ENCODE results near the gene MOB3A. TPM values are rescaled to one million over a fixed set of nuclear protein-coding genes. Genes with fewer than 3 reads are reported as not detected.

MOB3A gene
- total and polyA plus RNA-seq, 2 experiments from 2014 or later: 15.7 to 25.1 TPM

DNA sequence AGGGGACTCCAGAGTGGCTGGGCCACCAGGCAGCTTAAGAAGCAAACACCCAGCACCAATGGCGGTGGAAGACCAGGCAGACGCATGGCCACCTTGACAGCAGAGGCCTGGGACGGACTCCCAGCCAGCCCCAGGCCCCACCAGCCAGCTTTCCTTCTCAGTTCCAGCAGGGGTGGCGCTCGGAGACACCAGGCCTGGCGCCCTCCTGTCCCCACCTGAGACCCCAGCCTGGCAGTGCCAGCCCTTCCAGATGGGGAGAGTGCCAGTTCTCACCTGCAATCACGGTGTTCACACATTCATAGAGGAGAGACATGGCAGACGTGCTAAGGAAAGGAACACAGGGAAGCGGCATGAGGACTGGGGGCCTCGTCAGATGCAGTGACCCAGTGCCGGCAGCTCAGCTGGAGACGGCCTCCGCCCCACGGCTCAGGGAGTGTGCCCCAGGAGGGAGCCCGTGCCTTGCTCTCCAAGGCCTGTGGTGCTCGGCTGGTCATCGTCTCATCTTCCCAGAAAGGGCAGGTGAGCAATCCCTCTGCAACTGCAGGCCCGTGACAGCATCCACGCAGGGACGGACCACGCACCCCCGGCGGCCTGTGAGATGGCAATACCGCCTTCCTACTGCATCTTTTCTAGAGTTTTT lies 30.9 kb upstream of the MOB3A start:
- Histone ChIP-seq H2AFZ (no peak overlapping the region), H3K27me3 (no peaks in the 10 kb centered on the region), H3K79me2 (peaks cover 7% of the 10 kb centered on the region), H3K27ac (no peak overlapping the region), H3K4me3 (no peak overlapping the region), H3K9me3 (ENCODE audit: low read depth) (no peaks in the 10 kb centered on the region), H4K20me1 (ENCODE audit: insufficient read depth, poor library complexity, severe bottlenecking) (peaks cover 32% of the 10 kb centered on the region), H3K36me3 (replicated peaks; ENCODE audit: insufficient read depth, low read depth) (no peaks in the 10 kb centered on the region), H3K9me2 (replicated peaks; ENCODE audit: insufficient read depth) (no peaks in the 10 kb centered on the region), H3K4me2 (no peak overlapping the region), H3K4me1 (ENCODE audit: insufficient read depth) (no peaks in the 10 kb centered on the region)
- 98% methylated on average over 24 of the region's 24 CpGs for WGBS (ENCODE audit: low lambda C conversion rate, missing lambda C conversion rate)
- no peak for DNase-seq (ENCODE audit: low spot score)
- no peak for TF ChIP-seq EZH2phosphoT487 (IDR thresholded peaks at IDR 0.05; ENCODE audit: low read depth, severe bottlenecking, unreplicated experiment)
- TF ChIP-seq, protein P1, sequence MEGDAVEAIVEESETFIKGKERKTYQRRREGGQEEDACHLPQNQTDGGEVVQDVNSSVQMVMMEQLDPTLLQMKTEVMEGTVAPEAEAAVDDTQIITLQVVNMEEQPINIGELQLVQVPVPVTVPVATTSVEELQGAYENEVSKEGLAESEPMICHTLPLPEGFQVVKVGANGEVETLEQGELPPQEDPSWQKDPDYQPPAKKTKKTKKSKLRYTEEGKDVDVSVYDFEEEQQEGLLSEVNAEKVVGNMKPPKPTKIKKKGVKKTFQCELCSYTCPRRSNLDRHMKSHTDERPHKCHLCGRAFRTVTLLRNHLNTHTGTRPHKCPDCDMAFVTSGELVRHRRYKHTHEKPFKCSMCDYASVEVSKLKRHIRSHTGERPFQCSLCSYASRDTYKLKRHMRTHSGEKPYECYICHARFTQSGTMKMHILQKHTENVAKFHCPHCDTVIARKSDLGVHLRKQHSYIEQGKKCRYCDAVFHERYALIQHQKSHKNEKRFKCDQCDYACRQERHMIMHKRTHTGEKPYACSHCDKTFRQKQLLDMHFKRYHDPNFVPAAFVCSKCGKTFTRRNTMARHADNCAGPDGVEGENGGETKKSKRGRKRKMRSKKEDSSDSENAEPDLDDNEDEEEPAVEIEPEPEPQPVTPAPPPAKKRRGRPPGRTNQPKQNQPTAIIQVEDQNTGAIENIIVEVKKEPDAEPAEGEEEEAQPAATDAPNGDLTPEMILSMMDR (IDR thresholded peaks at IDR 0.05; ENCODE audit: poor library complexity): no peak
- no peak for TF ChIP-seq EZH2 (IDR thresholded peaks at IDR 0.05; ENCODE audit: borderline replicate concordance)

DNA sequence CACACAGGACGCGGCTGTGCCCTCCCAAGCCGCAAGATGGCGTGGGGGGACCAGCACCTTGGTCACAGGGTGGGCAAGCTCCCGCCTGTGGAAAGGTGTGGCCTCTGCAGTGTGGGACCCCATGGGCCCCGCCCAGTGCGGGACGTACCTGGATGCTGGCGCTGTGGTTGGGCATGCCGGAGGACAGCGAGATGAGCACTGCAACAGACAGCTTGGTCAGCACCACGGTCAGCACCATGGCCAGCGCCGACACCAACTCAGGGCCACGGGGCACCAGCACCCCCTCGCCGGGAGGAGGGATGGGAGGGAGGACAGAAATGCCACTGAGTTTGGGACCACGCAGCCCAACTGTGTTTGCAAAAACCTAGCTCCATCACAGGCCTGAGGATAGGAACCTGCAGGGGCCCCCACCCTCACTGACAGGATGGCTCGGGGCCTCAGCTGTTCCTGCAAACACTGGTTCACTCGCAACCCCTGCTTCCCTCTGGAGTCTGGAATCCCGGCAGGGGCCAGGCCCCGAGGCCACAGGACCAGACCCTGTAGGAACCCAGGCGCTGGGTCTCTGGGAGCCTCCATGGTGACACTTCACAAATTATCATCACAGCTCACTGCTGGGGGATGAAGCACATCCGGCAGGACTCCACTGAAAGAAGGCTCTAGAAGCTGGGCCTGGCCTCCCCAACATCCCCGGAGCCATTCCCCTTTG lies 27.7 kb upstream of the MOB3A start:
- Histone ChIP-seq H3K79me2 (peaks cover 3% of the 10 kb centered on the region), H3K4me3 (no peak overlapping the region), H3K4me2 (no peak overlapping the region), H3K27ac (no peak overlapping the region), H3K27me3 (no peaks in the 10 kb centered on the region), H2AFZ (no peak overlapping the region), H3K9me2 (replicated peaks; ENCODE audit: insufficient read depth) (no peaks in the 10 kb centered on the region), H3K9me3 (ENCODE audit: low read depth) (no peaks in the 10 kb centered on the region), H3K4me1 (ENCODE audit: insufficient read depth) (no peaks in the 10 kb centered on the region), H4K20me1 (ENCODE audit: insufficient read depth, poor library complexity, severe bottlenecking) (peaks cover 10% of the 10 kb centered on the region), H3K36me3 (replicated peaks; ENCODE audit: insufficient read depth, low read depth) (no peaks in the 10 kb centered on the region)
- DNase-seq (ENCODE audit: low spot score): peak; percentile 42
- WGBS (ENCODE audit: low lambda C conversion rate, missing lambda C conversion rate): 89% methylated on average over 23 of the region's 25 CpGs
- TF ChIP-seq EZH2 (IDR thresholded peaks at IDR 0.05; ENCODE audit: borderline replicate concordance) (no peak), EZH2phosphoT487 (IDR thresholded peaks at IDR 0.05; ENCODE audit: low read depth, severe bottlenecking, unreplicated experiment) (no peak)
- TF ChIP-seq, protein P1 (IDR thresholded peaks at IDR 0.05; ENCODE audit: poor library complexity): no peak

DNA sequence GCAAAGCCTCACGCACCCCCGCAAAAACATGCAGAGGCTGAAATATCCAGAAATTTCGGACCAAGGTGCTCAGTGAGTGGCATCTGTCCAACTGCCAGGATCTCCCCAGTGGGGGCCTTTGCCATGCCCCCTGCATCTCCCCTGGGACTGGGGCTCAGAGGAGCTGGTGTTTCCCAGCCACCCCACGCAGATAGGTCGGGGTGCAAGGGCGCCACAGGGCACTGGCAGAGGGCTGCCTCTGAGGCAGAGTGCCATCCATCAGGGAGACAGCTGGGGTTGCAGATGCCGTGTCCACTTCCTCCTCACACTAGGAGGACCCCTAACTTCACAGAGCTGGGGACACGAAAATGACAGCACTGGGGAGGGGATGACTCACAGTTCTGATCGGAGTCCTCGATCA lies 26.9 kb upstream of the MOB3A start:
- 98% methylated on average over 10 of the region's 10 CpGs for WGBS (ENCODE audit: low lambda C conversion rate, missing lambda C conversion rate)

More for the DNA sequence above, 26.9 kb upstream of the MOB3A start:
- peaks cover 10% of the 10 kb centered on the region for H4K20me1 ChIP-seq (ENCODE audit: insufficient read depth, poor library complexity, severe bottlenecking)
- no peaks in the 10 kb centered on the region for H3K9me2 ChIP-seq (replicated peaks; ENCODE audit: insufficient read depth)
- DNase-seq (ENCODE audit: low spot score): no peak
- H3K79me2 ChIP-seq: peaks cover 3% of the 10 kb centered on the region
- no peaks in the 10 kb centered on the region for H3K27me3 ChIP-seq
- H3K4me2 ChIP-seq: no peak overlapping the region
- H3K36me3 ChIP-seq (replicated peaks; ENCODE audit: insufficient read depth, low read depth): no peaks in the 10 kb centered on the region
- H3K4me3 ChIP-seq: no peak overlapping the region
- H3K9me3 ChIP-seq (ENCODE audit: low read depth): no peaks in the 10 kb centered on the region
- H2AFZ ChIP-seq: no peak overlapping the region
- no peaks in the 10 kb centered on the region for H3K4me1 ChIP-seq (ENCODE audit: insufficient read depth)
- TF ChIP-seq, protein P1 (IDR thresholded peaks at IDR 0.05; ENCODE audit: poor library complexity): no peak
- TF ChIP-seq EZH2phosphoT487 (IDR thresholded peaks at IDR 0.05; ENCODE audit: low read depth, severe bottlenecking, unreplicated experiment): no peak
- TF ChIP-seq EZH2 (IDR thresholded peaks at IDR 0.05; ENCODE audit: borderline replicate concordance): no peak
- no peak overlapping the region for H3K27ac ChIP-seq
